ENCODE data around the gene TRAF5.
A peak's percentile ranks its signal among the peaks of the same experiment; 100 is the strongest.
"Not testable (repeated sequence)": the region's sequence is repeated elsewhere in the genome, so short reads cannot be mapped to it uniquely, and the experiment has no call there.

The TRAF5 gene

GRCh38 chr1:211326528-211327345 is at the start of gene TRAF5:
Gene TRAF5 (plus strand): TSS chr1:211326833. CDS start chr1:211353240, 26,407 bp downstream.
- DNase-seq (ENCODE audit: low read depth, low spot score), result no peak

DNA sequence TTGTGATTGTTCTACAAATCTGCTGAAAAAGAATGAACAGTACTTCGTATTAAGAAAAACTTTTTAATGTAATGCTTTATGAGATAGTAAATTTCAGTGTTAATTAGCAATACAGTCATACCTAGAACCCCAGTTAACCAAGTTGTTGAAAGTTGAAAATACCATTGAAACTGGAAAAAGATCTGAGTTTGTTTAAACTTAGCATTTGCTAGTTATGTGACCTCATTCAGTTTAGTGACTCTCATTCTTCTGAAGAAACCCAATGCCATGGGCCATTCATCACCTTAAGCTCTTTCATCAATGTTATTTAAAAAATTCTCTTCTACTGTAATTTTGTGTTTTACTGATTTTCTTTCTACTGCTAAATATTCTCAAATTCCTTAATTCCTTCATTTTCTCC is 47.3 kb upstream of the TRAF5 start:
- no peak for DNase-seq (ENCODE audit: low read depth, low spot score)

DNA sequence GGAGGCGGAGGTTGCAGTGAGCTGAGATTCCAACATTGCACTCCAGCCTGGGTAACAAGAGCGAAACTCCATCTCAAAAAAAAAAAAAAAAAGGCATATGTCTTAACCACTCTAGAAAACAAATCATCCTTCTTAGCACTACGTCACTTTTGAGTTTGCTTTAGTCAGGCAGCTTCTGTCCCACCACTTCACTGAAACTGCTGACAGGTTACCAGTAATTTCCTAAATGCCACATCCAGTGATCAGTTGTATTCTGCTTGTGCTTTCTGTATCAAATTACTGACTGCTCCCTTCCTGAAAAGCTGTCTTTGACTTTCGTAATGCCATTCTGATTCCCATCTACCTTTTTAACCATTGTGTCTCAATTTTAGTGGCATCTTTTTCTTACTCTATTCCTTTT is 45.7 kb upstream of the TRAF5 start:
- no peak for DNase-seq (ENCODE audit: low read depth, low spot score)

DNA sequence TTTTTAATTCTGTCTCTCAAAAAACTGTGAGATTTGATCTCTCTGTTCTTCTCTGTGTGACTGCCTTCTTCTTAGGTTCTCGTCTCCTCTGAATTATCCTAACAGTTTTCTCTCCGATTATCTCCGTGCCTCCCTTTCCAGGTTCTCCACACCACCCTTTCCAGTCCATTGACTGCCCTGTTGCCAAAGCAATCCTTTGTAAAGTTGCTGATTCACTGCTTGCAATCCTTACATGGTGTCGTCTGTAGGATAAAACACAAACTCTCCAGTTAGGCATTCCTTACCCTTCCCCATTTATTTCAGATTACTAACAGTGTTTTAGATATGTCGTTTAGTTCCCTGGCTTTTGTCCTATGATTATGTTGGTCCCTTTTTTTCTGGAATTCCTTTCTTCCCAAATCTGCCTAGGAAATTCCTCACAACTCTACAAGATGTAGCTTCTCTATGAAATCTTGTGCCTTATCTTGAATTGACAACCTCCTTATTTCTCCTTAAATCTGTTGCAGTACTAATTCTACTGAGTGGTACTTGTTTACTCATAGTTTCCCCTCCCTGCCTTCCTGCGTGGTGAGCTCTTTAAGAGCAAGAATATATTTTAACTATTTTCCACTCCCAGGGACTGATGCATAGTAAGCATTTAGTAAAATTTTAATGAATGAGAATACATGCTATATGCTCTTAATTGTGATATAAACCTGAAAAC is 45.2 kb upstream of the TRAF5 start:
- DNase-seq (ENCODE audit: low read depth, low spot score), result no peak

DNA sequence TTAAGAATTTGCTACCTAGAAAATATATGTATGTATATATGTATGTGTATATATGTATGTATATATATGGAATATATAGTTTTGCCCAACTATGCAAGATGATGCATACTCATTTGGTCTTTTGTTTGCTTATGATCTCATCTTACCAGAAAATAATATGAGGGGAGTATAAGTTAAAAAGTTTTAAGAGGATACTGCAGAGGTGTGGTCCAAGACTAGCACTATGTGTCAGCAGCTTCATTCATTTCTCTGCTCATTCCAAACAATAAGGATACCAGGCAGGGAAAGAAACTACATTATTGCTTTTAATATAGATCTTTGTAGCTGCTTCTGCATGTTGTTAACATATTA is 44.6 kb upstream of the TRAF5 start:
- no peak for DNase-seq (ENCODE audit: low read depth, low spot score)

GRCh38 chr1:211285196-211285595 is 41.4 kb upstream of the TRAF5 start:
- no peak for DNase-seq (ENCODE audit: low read depth, low spot score)

DNA sequence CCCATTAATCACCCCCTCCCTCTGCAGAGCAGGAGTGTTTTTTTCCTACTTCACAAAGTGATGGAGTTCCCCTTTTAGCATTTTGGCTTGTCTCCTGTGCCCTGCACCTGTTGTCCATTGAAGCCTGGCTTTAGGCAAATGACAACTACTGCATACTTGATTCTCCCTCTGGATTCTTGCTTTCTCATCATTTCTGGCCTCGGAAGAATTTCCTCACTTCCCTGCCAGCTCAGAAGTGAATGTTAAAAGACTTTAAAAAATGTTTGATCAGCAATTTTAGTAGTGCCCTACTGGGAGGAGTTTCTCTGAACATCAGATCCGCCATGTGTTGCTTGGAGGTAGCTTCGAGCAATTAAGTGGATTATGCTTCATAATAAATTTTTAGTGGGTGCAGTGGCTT is 39.4 kb upstream of the TRAF5 start:
- DNase-seq (ENCODE audit: low read depth, low spot score), result no peak

GRCh38 chr1:211292411-211292810 is 34.2 kb upstream of the TRAF5 start:
- DNase-seq (ENCODE audit: low read depth, low spot score), result no peak

GRCh38 chr1:211296396-211296795 is 30.2 kb upstream of the TRAF5 start:
- DNase-seq (ENCODE audit: low read depth, low spot score), result no peak

GRCh38 chr1:211305044-211305443 is 21.6 kb upstream of the TRAF5 start:
- peak; percentile 28 for DNase-seq (ENCODE audit: low read depth, low spot score)

DNA sequence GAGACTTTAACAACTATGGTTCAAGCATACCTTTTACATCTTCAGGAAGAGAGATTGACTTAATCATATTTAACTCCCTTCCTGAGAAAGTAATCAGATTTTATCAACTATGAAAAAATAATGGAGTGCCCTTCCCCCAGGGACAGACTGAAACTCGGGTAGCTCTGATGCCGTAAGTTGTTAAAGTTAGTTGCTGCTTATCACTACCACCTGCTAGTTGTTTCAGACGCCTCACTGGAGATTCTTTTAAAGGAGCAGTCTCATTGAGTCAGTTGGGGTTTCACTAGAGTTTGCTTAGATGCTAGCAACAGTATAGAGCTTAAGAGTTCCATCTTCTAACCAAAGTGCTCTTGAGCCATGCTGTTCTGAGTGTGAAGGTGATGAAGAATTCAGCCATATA is 17.0 kb upstream of the TRAF5 start:
- no peak for DNase-seq (ENCODE audit: low read depth, low spot score)

- DNase-seq (ENCODE audit: low read depth, low spot score), result no peak
Observed at GRCh38 chr1:211313392-211313791, 13.2 kb upstream of the TRAF5 start.

- no peak for DNase-seq (ENCODE audit: low read depth, low spot score)
Observed at GRCh38 chr1:211318576-211319280, 7.9 kb upstream of the TRAF5 start.

GRCh38 chr1:211319892-211320291 is 6.7 kb upstream of the TRAF5 start:
- no peak for DNase-seq (ENCODE audit: low read depth, low spot score)

DNA sequence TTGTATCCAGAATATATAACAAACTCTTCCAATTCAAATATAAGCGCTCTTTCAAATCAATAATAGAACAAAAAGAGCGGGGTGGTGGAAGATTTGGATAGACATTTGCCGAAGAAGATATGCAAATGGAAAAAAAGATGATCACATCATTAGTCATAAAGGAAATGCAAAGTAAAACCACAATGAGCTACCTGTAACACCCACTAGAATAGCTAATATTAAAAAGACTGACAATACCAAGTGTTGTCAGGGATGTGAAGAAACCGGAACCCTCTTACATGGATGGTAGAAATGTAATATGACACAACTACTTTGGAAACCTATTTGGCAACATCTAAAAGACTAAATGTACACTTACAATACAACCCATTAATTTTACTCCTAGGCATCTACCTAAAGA is 5.7 kb upstream of the TRAF5 start:
- no peak for DNase-seq (ENCODE audit: low read depth, low spot score)

GRCh38 chr1:211321646-211322045 is 5.0 kb upstream of the TRAF5 start:
- not testable (repeated sequence) for DNase-seq (ENCODE audit: low read depth, low spot score)

DNA sequence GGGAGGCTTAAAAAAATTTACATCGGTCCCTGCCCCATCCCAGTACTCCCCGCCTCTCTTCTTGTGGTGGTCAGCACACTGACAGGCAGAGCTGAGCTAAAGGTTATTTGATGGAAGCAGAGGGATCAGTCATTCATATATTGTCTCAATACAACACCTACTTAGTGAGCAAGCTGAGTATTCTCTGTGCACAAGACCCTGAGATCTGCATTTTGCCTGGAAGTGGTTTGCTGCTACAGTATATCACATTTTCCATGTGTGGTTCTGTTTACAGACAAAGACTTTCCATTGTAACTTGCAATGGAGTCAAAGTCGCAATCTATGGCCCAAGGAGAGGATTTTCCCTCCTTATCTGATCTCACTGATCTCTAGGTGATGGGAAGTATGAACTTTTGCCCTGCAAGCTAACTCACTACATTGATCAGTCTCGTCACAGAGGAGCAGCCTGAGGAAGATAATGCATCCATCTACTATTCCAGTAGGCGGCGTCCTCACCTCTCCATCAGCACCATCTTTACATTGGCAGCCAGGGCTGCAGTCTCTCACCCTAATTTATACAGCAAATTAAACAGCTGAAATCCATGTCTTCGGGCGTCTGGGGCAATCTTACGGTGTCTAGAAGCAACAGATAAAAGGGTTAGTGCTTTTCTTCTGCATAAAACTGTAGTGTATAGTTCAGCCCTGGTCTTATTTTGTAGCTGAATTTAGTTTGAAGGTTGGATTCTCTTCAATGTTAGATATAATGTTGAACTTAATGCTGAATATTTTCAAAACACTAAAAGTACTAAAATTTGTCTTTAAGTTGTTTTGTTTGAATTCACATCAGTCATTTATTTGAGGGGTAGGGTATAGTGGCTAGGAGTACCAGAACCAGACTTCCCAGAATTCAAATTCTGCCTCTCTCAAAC is 3.2 kb upstream of the TRAF5 start:
- DNase-seq (ENCODE audit: low read depth, low spot score), result no peak

DNA sequence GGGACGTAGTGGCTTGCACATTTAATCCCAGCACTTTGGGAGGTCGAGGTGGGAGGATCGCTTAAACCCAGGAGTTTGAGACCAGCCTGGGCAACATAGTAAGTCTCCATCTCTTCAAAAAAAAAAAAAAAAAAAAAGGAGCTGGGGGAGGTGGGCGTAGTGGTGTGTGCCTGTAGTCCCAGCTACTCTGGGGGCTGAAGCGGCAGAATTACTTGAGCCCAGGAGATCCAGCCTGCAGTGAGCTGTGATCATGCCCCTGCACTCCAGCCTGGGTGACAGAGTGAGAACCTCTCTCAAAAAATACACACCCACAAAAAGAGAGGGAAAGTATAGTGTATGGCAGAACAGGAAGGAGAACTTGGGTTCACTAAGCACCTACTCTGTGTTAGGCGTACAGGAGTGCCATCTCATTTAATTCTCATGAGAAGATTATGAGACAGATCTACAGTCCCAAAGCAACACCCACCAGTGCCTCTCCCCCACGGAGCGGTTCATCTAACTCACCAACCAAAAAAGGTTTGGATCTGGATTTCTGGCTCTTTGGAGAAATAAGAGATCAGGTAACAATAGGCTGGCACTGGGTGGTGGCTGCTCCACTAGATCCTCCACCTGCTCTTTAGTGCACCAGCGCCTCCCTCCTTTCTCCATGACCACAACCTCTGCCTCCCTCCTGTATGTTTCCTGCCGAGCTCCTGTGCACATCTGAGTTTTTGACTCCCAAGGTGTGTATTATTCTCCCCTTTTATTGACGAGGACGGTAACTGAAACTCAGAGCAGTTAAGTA is 1.4 kb upstream of the TRAF5 start:
- DNase-seq (ENCODE audit: low read depth, low spot score), result no peak

- no peak for DNase-seq (ENCODE audit: low read depth, low spot score)
Observed at GRCh38 chr1:211326140-211326527, 499 bp upstream of the TRAF5 start.

- DNase-seq (ENCODE audit: low read depth, low spot score), result no peak
Observed at GRCh38 chr1:211327346-211327921, 801 bp downstream of the TRAF5 start.
